Kasumi-1 (cell line): ENCODE results near the gene PLEKHF1.
"Not testable (repeated sequence)": the region's sequence is repeated elsewhere in the genome, so short reads cannot be mapped to it uniquely, and the experiment has no call there.

Experiments
- DNase-seq, 2 experiments: peaks; one replicate each; lab custom pipeline; 2025; lab: John Stamatoyannopoulos, UW

PLEKHF1 gene

DNA sequence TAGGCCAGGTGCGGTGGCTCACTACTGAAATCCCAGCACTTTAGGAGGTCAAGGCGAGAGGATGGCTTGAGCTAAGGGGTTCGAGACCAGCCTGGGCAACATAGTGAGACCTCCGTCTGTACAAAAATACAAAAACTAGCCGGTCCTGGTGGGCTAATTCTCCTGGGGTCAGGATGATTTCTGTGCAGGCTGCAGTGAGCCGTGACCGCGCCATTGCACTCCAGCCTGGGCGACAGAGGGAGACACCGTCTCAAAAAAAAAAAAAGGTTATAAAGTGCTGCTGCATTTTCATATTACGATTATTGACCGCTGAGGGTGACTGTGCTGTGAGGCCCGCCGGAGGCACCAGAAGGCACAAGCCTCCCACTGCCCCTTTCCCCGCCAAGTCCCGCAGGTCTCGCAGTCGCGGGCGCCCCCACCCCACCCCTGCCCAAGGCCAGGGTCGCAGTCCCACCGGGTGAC is 477 bp upstream of the PLEKHF1 start:
- peak in 1 of 2 experiments; percentile 41 for DNase-seq

- DNase-seq: no peak
These were observed 741 bp downstream of the PLEKHF1 start for GRCh38 chr19:29665826-29666577.

GRCh38 chr19:29666578-29667386 is 1.5 kb downstream of the PLEKHF1 start:
- no peak for DNase-seq

GRCh38 chr19:29667387-29667783 is 2.1 kb downstream of the PLEKHF1 start:
- no peak for DNase-seq

- DNase-seq: no peak
These were observed 2.7 kb downstream of the PLEKHF1 start for GRCh38 chr19:29667901-29668341.

DNA sequence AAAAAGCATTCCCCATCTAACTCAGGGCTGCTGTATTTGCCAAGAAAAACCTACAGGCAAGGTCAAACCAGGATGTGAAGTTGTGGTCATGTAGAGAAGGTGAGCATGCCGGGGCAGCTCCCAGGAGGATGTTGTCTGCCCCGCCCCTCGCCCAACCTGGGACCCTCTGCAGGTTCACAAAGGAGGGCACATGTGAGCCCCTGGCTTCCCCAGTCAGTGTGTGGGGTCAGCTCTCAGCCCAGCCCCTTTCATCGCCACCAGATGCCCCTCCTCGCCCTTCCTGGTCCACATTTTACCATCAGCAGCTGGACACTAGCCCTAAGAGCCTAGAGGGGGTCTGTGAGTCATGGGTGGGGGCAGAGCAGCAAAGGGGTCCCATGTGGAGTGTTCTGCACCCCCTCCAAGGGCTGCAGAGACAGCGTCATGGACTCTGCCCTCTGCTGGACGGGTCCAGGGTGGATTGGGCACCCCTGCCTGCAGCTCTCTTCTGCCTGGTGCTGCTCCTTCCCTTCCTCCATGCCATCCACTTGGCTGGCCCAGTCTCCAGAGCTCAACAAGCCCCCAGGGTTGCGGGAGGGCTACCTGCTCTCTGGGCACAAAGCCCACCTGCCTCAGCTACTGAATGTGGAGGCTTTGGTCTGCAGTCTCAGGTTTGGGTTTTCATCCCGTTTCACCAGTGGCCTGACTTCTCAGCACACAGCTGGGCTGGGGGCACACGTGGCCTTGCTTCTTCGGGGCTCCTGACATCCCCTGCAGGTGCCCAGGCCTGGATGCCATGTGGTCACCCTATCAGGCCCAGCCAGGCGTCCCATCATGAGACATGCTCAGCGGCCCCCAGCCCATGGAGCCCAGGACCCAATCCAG is 3.7 kb downstream of the PLEKHF1 start:
- no peak for DNase-seq

- DNase-seq: no peak
These were observed 5.0 kb downstream of the PLEKHF1 start for GRCh38 chr19:29670255-29670654.

GRCh38 chr19:29671026-29671392 is 5.7 kb downstream of the PLEKHF1 start:
- DNase-seq: not testable (repeated sequence)

DNA sequence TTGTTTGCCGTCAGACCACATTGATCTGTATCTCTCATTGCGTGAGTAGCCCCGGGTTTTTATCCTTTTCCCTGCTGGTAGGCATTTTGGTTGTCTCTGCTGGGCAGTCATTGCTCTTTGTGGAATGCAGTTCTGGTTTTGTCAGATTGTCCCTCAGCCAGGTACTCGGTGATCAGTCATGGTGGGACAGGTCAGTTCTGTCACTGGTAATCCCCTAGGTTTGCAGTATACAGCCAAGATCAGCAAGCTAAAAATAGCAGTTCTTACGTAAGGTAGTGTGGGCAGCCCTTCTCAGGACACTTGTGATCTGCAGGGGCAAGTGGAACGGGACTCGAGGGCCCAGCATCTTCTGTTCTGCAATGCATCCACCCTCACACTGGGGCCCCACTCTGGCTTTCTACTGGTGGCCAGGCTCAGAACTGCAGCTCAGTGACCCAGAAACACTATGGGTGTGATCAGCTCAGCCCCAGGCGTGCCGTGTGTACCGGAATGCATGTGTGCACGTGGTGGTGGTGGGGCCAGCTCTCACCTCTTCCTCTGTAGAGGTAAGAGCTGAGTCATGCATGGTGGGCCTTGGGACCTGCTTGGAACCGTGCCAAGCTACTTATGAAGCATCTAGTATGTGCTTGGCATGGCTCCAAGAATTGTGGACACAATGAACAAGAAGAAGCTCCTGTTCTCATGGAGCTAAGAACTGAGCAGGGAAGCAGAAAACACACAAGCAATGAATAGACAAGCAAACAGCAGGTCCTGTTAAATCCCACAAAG is 6.3 kb downstream of the PLEKHF1 start:
- no peak for DNase-seq

DNA sequence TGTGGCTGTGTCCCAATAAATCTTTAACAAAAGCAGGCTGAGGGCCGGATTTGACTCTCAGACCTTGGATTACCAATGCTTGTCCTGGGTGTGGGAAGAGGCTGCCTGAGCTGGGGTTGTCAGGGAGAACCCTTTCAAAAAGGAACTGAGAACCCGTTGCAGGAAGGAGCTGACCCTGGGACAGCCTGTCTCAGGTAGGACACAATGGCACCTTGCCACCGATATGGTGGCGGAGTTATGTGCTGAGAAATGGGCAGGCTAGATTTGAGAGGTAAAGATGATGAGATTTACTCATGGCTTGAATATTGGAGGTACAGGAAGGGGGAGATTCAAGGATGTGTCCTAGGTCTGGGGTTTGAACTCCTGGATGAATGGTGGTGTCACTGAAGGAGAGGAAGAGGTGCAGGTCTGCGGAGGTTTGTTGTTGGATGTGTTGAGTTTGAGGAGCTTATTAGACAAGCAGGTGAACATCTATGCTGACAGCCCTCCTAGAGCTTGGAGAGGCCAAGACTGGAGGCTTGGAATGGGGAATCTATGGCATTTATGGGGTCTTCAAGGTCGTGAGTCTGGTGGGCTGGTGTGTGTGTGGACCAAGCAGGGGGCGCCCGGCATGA is 7.2 kb downstream of the PLEKHF1 start:
- DNase-seq: no peak

- peak; percentile 12 to 13 for DNase-seq
These were observed 7.7 kb downstream of the PLEKHF1 start for GRCh38 chr19:29672933-29673336.

DNA sequence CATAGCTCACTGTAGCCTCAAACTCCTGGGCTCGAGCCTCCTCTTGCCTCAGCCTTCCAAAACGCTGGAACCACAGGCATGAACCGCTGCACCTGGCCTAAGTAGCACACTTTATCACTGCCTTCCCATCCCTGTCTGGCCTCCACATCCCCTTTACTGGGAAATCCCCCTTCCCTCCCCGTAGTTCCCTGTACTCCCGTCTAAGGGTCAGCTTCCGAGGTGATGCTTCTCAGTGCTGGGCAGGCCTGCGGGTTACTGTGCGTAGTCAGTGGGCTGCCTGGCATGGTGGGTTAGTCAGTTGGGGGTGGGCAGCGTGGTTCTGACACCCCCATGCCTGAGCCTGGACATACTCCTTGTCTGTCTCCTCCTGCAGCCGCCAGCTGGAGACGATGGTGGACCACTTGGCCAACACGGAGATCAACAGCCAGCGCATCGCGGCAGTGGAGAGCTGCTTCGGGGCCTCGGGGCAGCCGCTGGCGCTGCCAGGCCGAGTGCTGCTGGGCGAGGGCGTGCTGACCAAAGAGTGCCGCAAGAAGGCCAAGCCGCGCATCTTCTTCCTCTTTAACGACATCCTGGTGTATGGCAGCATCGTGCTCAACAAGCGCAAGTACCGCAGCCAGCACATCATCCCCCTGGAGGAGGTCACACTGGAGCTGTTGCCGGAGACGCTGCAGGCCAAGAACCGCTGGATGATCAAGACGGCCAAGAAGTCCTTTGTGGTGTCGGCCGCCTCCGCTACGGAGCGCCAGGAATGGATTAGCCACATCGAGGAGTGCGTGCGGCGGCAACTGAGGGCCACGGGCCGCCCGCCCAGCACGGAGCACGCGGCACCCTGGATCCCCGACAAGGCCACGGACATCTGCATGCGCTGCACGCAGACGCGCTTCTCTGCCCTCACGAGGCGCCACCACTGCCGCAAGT is 8.4 kb downstream of the PLEKHF1 start:
- DNase-seq: no peak

DNA sequence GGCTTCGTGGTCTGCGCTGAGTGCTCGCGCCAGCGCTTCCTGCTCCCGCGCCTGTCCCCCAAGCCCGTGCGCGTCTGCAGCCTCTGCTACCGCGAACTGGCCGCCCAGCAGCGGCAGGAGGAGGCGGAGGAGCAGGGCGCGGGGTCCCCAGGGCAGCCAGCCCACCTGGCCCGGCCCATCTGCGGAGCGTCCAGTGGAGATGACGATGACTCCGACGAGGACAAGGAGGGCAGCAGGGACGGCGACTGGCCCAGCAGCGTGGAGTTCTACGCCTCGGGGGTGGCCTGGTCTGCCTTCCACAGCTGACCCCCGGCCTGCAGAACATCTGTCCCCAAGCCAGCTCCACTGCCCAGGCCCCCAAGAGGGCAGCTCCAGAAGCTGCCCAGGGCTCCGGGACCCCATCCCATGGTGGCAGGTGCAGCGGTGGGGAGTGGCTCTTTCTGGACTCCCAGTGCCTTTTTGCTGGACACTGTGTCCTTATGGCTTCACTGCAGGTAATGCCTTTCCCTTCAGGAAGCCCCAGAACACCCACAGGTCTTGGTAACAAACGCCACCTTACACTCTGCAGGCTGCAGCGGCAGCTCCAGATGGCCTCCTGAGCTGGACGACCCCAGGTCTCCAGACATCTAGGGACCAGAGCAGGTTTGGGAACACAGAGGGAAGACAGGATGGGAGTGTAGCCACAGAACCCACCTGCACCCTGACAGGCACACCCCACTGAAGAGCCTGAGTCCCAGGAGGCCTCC is 9.3 kb downstream of the PLEKHF1 start:
- no peak for DNase-seq

GRCh38 chr19:29675120-29675649 is 9.9 kb downstream of the PLEKHF1 start:
- no peak for DNase-seq

DNA sequence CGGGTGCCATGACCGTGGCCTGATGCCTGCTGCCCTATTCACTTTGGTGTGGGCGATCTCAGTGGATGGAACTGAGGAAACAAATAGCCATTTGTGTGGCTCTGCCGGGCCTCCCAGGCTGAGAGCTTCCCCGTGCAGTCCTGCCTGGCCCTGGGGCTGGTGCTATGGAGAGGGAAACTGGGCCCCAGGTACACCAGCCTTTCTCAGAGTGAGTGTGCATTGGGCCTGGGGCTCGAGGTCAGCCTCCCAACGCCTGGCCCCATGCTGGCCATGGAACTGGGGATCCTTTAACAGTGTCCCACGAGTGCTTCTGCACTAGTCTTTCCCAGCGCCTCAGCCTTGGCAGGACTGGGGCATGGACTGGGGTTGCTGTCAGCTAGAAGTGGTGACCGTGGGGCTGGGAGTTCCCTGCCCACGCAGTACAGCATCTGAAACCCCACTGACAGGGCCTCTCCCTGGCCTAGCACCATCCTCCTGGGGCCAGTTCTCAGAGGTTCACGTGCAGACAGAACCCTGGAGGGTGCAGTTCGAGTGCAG is 10.5 kb downstream of the PLEKHF1 start:
- DNase-seq: no peak

DNA sequence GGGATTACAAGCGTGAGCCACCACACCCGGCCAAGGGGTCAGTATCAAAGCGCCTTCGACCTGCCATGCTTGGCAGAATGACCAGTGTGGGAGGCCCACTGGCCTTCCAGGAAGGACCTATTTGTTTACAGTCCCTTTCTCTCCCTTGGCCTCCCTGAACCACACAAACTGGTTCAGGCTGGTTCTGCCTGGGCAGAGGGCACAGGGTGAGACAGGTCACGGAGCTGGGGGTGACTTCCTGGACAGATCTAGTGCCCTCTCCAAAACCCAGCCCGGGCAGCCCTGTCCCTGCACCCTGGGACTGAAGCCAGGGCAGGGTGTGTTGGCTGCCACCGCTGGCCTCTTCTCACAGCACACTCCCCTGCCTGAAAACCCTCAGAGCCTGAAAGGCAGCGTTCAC is 11.3 kb downstream of the PLEKHF1 start:
- no peak for DNase-seq

DNA sequence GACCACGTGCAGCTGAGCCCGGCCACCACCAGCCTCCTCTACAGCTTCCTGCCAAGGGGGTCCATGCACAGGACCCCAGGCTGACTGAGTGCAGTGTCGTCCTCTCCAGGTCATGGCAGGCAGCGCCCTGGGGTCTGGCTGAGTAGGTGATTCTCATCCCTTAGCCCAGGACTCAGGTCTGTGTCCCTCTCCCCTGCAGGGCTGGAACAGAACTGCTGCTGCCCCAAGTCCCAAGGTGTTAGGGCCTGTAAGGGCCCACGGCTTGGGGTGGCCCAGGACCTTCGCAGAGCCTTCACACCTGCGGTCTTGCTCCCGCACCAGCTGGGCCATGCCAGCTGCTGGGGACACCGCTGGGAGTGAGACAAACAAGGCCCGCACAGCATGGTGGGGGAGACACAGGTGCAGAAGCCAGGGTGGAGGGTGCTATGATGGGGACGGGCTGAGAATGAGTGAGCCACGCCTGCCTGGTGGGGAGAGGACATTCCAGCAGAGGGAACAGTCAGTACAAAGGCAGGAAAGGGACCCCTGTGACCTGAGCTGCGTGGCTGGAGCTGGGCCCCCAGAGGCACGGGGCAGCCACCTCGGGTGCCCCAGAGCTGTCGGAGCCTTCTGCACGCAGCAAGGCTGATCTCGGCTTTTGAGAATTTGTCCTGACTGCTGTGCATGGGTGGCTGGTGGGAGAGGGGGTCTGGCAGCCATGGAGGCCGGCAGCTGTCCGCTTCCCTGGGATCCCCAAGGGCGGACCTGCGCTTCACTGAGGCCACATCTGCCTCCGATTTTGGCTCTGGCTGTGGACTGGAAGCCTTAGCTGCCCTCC is 11.9 kb downstream of the PLEKHF1 start:
- DNase-seq: no peak
